VCaP (cell line): ENCODE data around the gene FIZ1.

Experiments used
- H3K27ac ChIP-seq: fragments of 450-650 bp; 2 replicates; pipeline ENCODE4 v1.5.1; 2017
- TF ChIP-seq, protein P1 (sequence below): fragments of 450-650 bp; conservative IDR thresholded peaks from 2 replicates; pipeline ENCODE4 v1.5.1; 2017; ENCODE audit warnings: mild to moderate bottlenecking, moderate library complexity

FIZ1 gene

DNA sequence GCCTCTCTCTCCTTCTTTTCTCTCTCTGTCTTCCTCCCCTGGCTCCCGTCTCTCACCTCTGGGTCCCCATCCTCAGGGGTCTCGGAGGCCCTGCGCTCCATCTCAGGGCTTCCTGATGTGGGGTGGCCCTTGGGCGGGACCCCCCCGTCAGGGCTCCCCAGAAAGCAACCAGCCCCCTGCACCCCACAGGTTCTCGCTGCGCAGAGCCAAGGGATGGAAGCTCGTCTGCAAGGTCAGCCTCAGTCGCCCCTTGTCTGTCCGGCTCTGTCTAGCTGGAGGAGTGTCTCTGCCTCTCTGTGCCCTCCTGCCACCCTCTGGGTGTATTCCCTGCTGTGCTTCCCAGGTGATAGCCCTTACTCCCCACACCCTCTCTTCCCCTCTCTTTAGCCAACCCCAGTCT is 53.9 kb downstream of the FIZ1 start, which contains the start of gene SBK3:
Gene SBK3 (minus strand): TSS at position 101 of the 400 bp plus-strand sequence. CDS start 0 bp downstream, at position 101.
- H3K27ac ChIP-seq: no peak within 1 kb of the TSS
- TF ChIP-seq, protein P1, sequence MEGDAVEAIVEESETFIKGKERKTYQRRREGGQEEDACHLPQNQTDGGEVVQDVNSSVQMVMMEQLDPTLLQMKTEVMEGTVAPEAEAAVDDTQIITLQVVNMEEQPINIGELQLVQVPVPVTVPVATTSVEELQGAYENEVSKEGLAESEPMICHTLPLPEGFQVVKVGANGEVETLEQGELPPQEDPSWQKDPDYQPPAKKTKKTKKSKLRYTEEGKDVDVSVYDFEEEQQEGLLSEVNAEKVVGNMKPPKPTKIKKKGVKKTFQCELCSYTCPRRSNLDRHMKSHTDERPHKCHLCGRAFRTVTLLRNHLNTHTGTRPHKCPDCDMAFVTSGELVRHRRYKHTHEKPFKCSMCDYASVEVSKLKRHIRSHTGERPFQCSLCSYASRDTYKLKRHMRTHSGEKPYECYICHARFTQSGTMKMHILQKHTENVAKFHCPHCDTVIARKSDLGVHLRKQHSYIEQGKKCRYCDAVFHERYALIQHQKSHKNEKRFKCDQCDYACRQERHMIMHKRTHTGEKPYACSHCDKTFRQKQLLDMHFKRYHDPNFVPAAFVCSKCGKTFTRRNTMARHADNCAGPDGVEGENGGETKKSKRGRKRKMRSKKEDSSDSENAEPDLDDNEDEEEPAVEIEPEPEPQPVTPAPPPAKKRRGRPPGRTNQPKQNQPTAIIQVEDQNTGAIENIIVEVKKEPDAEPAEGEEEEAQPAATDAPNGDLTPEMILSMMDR: no peak

DNA sequence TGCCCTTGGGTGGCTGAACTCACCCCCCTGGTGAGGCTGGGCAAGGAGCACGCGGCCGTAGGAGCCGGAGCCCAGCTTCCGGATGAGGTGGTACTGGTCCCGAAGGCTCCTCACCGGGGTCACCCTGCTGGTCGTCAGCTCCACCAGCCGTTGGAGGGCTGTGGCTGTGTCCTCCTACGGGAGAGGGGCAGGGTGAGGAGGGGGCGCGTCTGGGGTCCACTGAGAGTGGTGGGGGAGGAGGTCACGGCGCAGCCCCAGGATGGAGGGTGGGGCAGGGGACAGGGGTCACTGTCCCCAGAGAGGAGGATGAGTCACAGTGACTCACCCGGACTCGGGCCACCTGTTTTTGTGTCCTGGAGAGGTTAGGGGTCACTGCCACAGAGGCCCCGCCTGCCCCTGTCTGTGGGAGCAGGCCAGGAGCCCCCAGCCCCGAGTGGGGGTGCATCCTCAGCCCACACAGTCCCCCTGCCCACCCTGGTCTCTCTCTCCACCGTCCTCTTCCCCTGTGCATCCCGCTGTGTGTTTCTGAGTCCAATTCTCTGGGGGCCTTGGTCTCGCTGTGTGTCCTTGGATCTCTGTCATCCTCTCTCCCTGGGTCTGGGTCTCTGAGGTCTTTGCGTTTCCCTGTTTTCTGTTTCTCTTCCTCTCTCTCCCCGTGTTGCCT is 54.4 kb downstream of the FIZ1 start:
- no peak overlapping the region for H3K27ac ChIP-seq
- TF ChIP-seq, protein P1: no peak

- TF ChIP-seq, protein P1: no peak
- H3K27ac ChIP-seq: no peak overlapping the region
Observed at GRCh38 chr19:55544014-55544413, 55.3 kb downstream of the FIZ1 start.

GRCh38 chr19:55543567-55543966 is 55.8 kb downstream of the FIZ1 start:
- TF ChIP-seq, protein P1: no peak
- H3K27ac ChIP-seq: no peak overlapping the region

GRCh38 chr19:55542292-55542855 is 56.9 kb downstream of the FIZ1 start:
- TF ChIP-seq, protein P1: no peak
- H3K27ac ChIP-seq: no peak overlapping the region
